HG02678 (cell line): ENCODE results near the gene WHRN.

Source experiments
- ATAC-seq: cut with Tn5 transposase; IDR thresholded peaks from one replicate; pipeline ENCODE4 v1.9.1; 2021; ENCODE audit warnings: mild to moderate bottlenecking, moderate library complexity; ENCODE audit not compliant: unreplicated experiment

The WHRN gene

DNA sequence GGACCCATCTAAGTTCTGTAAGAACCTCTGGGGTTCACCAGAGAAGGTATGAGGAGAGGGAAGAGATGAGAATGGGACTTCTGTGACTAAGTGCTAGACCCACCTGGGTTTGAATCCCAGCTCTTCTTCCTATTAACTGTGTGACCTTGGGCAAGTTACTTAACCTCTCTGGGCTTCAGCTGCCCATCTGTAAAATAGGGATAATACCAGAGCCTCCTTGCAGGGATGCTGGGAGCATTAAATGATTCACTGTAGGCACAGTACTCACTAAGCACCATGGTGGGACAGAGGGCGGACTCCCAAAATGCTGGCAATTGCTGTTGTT lies 53.6 kb downstream of the WHRN start:
- no peak for ATAC-seq

DNA sequence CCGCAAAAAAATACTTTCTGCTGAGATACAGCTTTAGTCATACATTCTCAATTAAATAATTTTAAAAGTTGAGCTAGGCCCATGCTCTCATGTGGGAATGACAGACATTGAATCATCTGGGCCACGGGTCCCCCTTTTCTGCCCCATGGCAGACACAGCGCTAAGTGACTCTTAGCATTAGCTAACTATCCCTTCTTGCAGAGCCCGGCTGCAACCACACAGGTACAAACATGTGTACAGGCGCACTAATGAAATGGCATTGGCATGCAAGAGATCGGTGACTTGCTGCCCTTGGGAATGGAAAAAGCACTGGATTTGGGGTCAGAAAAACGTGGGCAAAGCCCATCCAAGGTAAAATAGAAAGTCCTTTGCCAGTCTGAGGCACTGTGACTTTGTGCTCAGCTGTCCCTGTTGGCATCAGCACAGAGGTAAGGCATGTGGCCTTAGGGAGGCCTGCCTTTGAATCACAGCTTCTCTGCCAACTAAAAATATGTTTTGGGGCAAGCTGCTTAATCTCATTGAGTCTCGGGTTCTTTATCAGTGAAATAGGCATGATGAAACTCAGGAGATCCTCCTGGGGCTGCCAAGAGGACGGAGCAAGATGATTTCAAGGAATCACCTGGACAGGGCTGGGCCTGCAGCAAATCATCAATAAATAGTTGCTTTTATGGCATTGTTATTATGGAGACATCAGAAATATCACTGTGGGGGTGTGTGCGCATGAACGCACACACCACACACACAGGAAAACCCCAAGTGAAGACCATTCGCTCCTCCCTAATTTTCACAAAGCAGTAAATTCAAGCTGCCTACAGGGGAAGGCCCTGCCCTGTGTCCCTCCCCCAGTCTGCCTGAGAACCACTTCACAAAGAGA lies 54.2 kb downstream of the WHRN start:
- ATAC-seq = peak; percentile 63

DNA sequence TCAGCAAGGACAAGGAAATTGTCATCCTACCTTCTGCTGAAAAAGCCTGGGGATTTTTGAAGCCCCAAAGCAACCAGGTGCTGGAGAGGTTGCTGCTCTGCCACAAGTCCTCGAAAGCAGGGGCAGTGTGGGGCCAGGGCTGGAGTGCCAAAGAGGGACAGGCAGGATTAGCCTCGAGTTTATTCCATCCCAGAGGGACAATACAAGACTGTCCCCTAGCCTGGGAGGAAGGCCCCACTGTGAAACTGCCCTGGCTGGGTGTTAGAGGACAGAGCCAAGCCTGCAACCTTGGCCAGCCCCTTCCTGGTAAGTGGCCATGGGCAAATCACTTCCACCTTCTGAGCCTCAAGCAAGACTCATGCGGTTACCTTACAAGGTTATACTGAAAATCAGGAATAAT lies 55.1 kb downstream of the WHRN start:
- no peak for ATAC-seq

DNA sequence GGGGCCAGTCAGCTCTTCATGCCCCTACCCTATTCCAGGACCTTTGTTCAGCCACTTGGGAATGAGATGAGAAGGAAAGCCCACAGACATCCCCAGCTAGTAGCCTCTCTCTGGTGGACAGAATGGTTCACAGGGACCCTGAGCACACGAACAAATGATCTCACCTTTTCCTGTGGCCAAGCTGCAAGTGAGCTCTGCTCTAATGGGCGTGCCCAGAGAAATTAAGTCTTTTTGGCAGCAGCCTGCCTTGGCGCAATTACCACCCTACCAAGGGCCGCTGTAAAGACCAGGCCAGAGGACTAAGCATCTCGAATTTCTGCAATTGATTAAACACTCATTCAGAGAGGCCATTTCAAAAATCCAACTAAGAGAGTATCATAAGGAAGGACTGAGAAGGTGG lies 56.0 kb downstream of the WHRN start:
- no peak for ATAC-seq

DNA sequence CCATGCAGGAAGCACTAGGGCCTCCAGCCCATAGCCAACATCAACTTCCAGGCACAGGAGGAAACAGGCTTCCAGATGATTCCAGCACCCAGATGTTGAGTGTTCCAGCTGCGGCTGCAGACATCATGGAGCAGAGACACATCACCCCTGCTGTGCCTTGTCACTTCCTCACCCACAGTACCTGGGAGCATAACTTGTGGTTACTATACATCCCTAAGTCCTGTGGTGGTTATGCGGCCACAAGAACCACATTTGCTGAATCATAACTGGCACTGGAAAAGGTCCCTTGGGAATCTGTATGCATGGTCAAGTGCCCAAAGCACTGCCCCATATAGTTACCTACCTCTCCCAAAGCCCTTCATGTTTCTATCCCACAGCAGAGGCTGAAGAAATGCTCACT lies 56.6 kb downstream of the WHRN start:
- no peak for ATAC-seq

DNA sequence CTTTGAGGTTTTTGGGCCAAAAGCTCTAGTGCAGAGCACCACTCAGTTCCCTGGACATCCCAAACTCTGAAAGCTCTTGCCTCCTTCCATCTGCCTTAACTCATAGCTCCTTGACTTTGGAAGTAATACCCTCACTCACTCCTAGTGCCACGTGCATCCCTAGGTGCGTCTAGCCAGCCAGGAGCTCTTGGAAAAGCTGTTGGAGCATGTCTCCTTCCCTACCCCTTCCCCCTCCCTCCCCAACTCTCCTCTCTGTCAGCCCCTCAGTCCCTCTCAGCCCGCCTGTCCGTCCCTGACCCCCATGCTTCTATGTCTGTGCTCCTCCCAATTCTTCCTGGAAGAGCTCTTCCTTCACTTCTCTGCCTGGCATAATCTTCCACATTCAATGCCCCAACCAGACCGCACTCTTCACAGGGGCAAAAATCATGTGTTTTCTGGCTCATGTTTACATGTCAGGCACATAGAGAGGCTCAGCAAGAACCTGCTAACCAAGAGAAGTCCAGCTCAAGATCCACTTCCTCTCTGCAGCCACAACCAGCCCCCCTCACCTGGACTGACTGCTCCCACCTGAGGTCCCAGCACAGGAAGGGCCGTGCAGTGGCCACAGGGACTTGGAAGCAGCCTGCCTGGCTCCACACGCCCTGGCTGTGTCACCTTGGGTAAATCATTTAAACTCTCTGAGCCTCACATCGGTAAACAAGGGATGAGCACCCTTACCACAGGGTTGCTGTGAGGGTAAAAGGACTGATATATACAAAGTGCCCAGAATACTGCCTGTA lies 58.4 kb downstream of the WHRN start:
- ATAC-seq = no peak

DNA sequence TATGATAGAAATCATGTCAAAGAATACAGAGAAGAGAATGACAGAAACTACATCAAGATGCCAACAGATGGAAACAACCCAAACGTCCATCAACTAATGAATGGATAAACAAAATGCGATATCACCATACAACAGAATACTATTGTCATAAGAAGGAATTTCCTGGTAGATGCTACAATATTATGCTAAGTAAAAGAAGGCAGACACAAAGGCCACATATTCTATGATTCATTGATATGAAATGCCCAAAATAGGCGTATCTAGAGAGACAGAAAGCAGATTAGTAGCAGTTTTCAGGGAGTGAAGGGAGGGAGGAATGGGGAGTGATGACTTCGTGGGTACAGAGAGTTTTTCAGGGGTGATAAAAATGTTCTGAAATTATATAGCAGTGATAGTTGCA lies 59.2 kb downstream of the WHRN start:
- ATAC-seq = no peak

DNA sequence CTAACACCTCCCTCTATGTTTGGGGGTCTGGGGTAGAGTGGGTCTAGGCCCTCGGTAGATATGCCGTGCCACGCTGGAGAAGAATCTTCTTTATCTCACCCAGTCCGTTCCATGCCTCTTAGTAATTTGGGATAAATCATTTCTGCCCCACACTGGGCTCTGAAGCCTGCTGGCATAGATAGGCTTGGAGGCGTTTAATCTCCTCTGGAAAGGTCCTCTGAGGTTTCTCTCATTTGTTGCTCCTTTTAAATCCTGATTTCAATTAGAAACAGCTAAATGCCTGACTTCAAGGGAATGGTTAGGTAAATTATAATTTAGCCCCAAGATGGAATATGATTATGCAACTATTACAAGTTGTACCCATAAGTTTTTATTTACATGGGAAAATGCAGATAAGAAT lies 59.7 kb downstream of the WHRN start:
- ATAC-seq = no peak

DNA sequence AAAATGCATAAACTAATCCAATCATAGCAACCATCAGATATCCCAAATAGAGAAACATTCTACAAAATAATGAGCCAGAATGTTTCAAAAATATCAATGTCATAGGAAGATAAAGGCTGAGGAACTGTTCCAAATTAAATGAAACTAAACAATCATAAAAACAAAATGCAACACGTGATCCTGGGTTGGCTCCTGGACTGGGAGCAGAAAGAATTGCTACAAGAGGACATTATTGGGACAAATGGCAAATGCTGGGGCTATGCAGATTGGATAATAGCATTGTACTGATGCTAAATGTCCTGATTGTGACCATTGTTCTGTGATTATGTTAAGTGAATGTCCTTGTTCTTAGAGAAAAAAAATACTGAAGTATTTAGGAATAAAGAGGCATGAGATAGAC lies 63.3 kb downstream of the WHRN start:
- ATAC-seq = no peak

DNA sequence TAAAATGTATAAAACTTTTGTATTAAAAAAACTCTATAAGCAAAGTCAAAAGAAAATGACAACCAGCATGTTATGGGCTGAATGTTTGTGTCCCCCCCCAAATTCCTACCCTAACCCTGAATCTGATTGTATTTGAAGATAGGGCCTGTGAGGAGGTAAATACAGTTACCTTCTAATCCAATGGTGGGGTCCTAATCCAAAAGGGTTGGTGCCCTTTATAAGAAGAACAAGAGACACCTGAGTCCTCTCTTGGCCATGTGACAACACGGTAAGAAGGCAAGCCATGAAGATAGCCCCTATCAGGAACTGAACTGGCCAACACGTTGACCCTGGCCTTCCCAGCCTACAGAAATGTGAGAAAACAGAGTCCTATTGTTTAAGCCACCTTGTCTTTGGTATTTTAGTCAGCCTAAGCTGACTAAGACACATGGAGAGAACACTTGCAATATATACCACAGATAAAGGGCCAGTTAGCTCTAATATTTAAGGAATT lies 67.8 kb downstream of the WHRN start:
- no peak for ATAC-seq

DNA sequence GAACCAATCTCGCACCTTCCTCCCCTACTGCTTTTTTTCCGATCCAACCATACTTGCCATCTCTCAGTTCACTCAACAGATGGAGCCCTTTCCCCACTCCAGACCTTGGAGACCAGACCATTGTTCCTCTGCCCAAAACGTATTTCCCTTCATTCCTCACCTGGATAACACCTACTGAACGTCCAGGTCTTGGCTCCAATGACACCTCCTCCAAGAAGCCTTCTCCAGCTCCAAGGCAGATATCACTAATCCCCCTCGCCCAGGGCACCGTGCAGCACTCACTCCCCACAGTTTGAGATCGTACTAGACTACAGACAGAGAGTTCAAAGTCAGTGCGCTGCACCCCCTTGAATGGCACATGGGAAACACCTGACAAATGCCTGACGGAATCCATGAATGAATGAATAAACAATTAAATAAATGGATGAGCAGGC lies 70.4 kb downstream of the WHRN start:
- ATAC-seq = no peak

DNA sequence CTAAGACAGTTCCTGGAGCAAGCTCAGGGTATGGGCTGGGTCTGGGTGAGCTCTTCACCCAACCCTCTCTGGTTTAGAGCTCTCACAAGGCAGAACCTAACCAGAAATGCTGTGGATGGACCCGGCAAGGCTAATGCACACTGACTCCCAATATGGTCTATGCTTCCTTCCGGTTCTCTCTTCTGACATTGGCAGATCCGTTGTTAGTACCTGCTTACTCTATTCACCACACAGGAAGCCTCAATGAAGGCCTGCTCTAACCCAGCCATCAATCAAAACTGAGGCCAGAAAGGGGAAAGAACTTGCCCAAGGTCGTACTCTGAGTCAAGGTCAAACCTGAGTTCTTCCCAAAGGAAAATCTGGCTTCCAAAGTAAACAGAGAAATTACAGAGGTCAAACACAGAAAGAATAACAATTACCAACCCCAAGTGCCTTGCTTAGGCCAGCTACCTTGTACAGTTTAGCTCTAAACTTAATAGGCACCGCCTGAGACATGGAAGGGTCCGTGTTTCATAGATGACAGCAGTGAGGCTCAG lies 71.5 kb downstream of the WHRN start:
- peak; percentile 59 for ATAC-seq

DNA sequence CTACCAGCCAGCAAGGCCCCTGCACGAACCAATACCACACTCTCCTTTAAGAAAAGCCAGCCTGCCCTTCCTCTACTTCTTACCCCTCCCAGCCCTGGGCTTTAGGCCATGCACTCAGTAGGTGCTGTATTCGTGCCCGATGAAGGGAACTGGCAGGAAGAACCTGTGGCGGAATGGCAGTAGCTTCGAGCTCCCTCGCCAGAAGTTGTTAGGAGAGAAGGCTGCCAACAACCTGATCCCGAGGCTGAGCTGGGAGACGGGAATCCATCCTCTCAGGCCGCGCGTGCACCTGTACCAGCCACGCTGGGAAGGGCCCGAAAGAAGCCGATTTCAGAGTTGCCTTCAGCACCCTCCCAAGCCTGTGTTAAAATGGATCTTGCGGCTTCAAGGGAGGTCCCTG lies 72.2 kb downstream of the WHRN start:
- no peak for ATAC-seq

DNA sequence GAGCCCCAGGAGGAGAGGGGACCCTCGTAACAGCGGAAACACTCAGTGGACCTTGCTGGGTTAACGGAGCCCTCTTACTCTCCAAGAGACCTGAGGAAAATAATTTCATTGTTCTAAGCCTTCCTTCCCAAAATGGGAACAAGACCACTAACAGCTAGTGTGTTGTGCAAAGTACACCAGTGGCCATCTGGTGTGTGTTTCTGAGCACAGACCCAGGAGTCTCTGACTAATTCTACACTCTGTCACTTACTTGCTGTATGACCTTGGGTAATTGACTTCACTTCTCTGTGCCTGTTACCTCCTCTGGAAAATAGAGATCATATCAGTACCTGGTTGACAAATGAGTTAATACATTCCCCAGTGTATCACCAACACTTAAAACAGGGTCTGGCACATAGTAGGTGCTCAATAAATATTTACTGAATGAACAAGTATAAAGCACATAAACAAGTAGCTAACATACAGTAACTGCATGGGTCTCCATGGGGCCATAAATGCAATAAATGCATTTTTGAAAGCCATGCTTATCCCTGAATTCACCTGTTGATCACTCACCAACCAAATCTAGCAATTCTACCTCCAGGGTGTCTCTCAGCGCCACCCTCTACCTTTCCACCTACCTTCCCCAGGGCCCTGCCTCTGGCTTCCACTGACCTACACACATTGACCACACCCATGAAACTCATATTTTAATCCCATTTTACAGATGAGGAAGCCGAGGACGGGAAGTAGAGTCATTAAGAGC lies 72.8 kb downstream of the WHRN start:
- ATAC-seq = no peak

DNA sequence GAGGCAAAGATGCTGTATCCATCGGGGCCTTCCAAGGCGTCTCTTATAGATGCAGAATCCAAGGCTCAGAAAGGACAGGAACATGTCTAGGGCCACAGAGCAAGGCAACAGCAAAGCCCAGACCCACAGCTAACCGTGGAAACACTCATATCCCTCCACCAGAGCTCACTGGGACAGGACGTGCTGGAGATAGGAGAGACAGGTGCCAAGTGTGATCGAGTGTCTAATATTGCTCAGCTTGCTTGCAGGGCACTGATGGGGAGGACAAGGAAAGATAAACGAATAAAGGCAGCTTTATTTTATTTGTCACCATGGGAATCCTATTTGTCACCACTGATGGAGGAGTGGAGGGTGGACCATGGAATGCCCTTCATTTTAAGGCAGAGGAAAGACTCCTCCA lies 73.5 kb downstream of the WHRN start:
- no peak for ATAC-seq

DNA sequence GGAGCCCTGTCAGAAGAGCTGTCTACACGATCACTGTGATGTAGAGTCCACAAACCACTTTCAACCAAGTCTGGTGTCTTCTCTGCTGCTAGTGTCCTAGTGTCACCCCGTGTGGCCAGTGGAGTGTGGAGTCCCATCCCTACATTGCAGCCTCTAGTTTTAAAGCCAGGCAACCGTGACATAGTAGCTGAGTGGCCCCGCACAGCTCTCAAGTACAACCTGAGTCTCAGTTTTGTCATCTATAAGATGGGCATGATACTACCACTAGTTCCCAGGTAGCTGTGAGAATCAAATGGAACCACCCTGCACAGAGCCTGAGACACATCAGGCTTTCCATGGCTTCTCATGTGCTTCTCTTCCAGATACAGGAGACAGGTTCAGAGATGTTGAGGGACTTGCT lies 74.3 kb downstream of the WHRN start:
- no peak for ATAC-seq

DNA sequence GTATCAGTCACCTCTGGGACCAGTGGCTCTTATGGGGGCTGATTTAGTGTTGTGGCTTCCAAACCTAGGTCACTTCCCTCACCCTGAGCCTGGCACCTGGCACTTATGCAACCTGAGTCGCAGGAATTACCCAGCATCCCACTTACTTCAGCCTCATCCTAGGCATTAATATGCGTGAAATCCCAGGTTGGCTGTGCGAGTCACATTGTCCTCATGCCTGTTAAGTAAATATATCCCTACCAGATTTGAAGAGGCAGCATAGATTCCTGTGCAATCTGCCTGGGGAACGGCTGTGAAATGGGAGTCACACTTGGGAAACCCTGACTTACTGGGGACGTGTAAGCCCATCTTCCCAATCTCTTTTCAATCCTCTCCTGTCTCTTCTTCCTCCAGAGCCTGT lies 74.8 kb downstream of the WHRN start:
- ATAC-seq = no peak

DNA sequence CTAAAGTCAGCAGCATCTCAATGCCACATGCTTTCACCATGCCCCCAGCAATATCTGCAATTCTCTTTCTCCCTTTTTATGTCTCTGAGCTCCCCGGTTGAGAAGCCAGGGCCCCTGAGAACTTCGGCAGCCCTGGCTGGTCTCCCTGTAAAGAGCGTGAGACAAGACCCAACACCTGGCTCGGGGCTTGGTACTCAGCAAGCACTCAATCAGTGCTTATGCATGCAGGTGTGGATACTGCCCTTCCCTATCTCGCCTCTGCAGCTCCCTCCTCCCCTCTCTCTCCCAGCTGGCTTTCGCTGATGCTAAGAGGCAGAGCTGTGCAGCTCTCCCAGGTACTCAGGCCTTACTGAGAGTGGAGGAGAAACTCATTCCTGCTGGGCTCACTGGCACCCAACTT lies 75.8 kb downstream of the WHRN start:
- ATAC-seq = no peak

DNA sequence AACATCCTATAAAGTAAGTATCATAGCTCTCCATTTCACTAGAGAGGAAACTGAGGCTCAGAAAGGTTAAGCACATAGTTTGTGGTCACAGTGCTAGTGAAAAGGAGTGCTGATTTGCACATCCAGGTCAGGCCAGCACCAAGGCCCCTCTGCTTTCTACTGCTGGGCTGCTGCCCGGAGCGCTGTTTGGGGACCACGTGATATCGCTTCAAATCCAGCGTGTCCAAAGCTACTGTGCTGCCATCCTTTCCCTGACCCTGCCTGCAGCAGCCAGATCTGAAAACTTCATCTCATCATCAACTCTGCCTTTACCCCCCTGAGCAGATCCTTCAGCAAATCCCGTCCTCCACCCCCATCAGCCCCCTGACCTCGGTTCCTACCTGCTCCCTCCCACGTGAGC lies 76.8 kb downstream of the WHRN start:
- no peak for ATAC-seq

DNA sequence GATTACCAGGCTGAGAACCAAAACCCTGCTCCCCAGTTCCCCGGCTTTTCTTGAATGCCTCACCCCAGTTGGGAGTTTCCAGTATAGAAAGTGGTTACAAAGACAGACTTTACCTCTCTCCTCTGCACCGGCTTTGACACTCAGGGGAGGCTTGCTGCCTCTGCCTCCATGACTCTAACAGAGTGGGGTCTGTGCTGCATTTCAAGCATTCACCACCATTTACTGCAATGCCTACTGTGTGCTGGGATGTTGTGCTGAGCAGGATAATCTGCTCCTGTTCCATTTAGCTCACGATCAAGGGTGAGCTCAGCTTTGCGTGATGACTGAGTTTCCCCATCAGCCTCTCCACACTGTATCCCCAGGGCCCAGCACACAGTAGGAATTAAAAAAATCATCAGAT lies 77.6 kb downstream of the WHRN start:
- no peak for ATAC-seq
